GM19467 (cell line): ENCODE measurements around the gene PCDHGA3.
"Not testable (repeated sequence)": the region's sequence is repeated elsewhere in the genome, so short reads cannot be mapped to it uniquely, and the experiment has no call there.

ENCODE experiments used
- ATAC-seq: cut with Tn5 transposase; IDR thresholded peaks from one replicate; pipeline ENCODE4 v1.9.1; 2021; ENCODE audit warnings: mild to moderate bottlenecking, moderate library complexity; ENCODE audit not compliant: unreplicated experiment

PCDHGA3 gene

DNA sequence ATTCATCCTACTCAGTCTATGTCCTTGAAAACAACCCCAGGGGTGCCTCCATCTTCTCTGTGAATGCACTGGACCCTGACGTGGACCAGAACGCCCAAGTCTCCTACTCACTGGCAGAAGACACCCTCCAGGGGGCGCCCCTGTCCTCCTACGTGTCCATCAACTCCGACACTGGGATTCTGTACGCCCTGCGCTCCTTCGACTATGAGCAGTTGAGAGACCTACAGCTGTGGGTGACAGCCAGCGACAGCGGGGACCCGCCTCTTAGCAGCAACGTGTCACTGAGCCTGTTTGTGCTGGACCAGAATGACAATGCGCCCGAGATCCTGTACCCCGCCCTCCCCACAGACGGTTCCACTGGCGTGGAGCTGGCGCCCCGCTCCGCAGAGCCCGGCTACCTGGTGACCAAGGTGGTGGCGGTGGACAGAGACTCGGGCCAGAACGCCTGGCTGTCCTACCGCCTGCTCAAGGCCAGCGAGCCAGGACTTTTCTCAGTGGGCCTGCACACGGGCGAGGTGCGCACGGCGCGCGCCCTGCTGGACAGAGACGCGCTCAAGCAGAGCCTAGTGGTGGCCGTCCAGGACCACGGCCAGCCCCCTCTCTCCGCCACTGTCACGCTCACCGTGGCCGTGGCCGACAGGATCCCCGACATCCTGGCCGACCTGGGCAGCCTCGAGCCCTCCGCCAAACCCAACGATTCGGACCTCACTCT is 32.0 kb downstream of the PCDHGA3 start:
- ATAC-seq, result not testable (repeated sequence)

DNA sequence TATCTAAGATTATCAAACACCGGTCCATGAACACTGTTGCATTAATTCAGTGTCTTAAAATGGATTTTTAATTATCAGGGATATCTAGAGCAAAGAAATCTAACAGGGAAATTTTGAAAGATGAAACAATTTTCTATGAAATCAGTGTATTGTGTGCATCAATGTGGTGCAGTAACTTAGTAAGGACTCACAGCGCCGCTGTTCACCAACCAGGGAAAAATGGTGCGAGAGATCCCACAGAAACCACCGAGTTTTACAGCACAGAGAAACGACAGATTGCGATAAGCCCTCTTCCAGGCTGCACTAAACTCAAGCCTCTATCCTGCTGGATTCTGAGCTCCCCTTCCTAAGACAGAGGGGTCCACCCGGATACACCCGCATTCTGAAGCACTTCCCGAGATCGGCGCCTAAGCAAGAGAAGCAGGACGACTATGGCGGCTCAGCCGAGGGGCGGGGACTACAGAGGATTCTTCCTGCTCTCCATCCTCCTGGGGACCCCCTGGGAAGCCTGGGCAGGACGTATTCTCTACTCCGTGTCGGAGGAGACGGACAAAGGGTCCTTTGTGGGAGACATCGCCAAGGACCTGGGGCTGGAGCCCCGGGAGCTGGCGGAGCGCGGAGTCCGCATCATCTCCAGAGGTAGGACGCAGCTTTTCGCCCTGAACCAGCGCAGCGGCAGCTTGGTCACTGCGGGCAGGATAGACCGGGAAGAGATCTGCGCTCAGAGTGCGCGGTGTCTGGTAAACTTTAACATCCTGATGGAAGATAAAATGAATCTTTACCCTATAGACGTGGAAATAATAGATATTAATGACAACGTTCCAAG is 39.1 kb downstream of the PCDHGA3 start, which contains the start of gene PCDHGA7:
TSS of gene PCDHGA7 (plus strand) at position 274 of the 826 bp plus-strand sequence. CDS start at position 432, 158 bp downstream.
- no peak for ATAC-seq

DNA sequence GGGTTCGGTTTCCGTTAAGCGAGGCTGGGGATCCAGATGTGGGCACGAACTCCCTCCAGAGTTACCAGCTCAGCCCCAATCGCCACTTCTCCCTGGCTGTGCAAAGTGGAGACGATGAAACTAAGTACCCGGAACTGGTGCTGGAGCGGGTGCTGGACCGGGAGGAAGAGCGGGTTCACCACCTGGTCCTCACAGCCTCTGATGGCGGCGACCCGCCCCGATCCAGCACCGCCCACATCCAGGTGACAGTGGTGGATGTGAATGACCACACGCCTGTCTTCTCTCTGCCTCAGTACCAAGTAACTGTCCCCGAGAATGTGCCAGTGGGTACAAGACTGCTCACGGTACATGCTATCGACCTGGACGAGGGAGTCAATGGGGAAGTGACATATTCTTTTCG is 39.7 kb downstream of the PCDHGA3 start:
- no peak for ATAC-seq

DNA sequence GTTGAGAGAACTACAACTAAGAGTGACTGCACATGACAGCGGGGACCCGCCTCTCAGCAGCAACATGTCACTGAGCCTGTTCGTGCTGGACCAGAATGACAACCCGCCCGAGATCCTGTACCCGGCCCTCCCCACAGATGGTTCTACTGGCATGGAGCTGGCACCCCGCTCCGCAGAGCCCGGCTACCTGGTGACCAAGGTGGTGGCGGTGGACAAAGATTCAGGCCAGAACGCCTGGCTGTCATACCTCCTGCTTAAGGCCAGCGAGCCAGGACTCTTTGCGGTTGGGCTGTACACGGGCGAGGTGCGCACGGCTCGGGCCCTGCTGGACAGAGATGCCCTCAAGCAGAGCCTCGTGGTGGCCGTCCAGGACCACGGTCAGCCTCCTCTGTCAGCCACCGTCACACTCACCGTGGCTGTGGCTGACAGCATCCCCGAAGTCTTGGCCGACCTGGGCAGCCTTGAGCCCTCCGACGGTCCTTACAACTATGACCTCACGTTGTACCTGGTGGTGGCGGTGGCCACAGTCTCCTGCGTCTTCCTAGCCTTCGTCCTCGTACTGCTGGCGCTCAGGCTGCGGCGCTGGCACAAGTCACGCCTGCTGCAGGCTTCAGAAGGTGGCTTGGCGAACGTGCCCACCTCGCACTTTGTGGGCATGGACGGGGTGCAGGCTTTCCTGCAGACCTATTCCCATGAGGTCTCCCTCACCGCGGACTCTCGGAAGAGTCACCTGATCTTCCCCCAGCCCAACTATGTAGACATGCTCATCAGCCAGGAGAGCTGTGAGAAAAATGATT is 41.0 kb downstream of the PCDHGA3 start:
- ATAC-seq, result no peak

DNA sequence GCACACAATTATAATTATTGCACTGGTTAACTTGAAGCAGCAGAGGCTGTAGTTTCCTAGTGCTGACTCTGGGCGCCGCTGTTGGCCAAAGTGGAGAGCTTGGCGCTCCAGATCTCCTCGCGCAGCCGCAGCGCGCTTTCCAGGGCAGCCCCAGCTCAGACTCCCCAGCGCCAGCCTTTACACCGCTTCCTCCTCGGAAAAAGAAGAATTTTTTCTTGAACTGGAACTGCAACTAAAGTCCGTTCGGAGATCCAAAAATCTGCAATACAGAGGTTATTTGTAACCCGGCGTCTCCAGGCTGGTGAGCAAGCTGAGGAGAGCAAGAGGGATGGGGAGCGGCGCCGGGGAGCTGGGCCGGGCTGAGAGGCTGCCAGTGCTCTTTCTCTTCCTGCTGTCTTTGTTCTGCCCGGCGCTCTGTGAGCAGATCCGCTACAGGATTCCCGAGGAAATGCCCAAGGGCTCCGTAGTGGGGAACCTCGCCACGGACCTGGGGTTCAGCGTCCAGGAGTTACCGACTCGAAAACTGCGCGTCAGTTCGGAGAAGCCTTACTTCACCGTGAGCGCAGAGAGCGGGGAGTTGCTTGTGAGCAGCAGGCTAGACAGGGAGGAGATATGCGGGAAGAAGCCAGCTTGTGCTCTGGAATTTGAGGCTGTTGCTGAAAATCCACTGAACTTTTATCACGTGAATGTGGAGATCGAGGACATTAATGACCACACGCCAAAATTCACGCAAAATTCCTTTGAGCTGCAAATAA is 44.1 kb downstream of the PCDHGA3 start, which contains the start of gene PCDHGB4:
TSS of gene PCDHGB4 (plus strand) at position 142 of the 755 bp plus-strand sequence. CDS start at position 329, 187 bp downstream.
- not testable (repeated sequence) for ATAC-seq

DNA sequence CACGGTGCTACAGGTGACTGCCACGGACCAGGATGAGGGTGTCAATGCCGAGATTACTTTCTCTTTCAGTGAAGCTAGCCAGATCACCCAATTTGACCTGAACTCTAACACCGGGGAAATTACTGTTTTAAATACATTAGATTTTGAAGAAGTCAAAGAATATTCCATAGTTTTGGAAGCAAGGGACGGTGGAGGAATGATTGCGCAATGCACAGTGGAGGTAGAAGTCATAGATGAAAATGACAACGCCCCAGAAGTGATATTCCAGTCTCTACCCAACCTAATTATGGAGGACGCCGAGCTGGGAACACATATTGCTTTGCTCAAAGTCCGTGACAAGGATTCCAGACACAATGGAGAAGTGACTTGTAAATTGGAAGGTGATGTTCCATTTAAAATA is 45.0 kb downstream of the PCDHGA3 start:
- no peak for ATAC-seq

DNA sequence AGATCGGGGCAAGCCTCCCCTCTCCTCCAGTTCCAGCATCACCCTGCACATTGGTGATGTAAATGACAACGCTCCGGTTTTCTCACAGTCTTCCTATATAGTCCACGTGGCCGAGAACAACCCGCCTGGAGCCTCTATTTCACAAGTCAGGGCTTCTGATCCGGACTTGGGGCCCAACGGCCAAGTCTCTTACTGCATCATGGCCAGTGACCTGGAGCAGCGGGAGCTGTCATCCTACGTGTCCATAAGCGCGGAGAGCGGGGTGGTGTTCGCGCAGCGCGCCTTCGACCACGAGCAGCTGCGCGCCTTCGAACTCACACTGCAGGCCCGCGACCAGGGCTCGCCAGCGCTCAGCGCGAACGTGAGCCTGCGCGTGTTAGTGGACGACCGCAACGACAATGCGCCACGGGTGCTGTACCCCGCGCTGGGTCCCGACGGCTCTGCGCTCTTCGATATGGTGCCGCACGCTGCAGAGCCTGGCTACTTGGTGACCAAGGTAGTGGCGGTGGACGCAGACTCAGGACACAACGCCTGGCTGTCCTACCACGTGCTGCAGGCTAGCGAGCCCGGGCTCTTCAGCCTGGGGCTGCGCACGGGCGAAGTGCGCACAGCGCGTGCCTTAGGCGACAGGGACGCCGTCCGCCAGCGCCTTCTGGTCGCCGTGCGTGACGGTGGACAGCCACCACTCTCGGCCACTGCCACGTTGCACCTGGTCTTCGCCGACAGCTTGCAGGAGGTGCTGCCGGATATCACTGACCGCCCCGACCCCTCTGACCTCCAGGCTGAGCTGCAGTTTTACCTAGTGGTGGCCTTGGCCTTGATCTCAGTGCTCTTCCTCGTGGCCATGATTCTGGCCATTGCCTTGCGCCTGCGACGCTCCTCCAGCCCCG is 45.8 kb downstream of the PCDHGA3 start:
- ATAC-seq, result no peak

DNA sequence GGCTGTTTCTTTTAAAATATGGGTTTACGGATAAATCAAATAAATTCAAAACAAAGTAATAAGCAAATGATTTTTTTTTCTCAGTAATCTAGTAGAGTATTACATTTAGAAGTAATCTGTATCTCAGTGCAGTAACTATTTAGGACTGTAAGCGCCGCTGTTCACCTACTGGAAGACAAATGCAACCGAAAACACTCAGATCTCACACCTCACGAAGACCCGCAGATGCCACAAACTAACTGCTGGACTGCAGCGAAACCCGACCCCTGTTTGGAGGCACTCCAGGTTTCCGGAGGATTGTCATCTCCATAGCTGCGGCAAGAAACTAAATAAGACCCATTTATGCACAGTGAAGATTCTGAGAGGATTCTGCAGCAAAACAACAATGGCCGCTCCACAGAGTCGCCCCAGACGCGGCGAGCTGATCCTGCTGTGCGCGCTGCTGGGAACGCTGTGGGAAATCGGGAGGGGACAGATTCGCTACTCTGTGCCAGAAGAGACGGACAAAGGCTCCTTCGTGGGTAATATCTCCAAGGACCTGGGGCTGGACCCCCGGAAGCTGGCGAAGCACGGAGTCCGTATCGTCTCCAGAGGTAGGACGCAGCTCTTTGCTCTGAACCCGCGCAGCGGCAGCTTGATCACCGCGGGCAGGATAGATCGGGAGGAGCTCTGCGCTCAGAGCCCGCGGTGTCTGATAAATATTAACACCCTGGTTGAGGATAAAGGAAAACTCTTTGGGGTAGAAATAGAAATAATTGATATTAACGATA is 49.0 kb downstream of the PCDHGA3 start, which contains the start of gene PCDHGA8:
TSS of gene PCDHGA8 (plus strand) at position 205 of the 770 bp plus-strand sequence. CDS start at position 386, 181 bp downstream.
- no peak for ATAC-seq

DNA sequence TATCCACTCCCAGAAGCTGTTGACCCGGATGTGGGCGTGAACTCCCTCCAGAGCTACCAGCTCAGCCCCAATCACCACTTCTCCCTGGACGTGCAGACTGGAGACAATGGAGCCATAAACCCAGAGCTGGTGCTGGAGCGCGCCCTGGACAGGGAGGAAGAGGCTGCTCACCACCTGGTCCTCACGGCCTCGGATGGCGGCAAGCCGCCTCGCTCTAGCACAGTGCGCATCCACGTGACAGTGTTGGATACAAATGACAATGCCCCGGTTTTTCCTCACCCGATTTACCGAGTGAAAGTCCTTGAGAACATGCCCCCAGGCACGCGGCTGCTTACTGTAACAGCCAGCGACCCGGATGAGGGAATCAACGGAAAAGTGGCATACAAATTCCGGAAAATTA is 49.6 kb downstream of the PCDHGA3 start:
- ATAC-seq, result no peak

DNA sequence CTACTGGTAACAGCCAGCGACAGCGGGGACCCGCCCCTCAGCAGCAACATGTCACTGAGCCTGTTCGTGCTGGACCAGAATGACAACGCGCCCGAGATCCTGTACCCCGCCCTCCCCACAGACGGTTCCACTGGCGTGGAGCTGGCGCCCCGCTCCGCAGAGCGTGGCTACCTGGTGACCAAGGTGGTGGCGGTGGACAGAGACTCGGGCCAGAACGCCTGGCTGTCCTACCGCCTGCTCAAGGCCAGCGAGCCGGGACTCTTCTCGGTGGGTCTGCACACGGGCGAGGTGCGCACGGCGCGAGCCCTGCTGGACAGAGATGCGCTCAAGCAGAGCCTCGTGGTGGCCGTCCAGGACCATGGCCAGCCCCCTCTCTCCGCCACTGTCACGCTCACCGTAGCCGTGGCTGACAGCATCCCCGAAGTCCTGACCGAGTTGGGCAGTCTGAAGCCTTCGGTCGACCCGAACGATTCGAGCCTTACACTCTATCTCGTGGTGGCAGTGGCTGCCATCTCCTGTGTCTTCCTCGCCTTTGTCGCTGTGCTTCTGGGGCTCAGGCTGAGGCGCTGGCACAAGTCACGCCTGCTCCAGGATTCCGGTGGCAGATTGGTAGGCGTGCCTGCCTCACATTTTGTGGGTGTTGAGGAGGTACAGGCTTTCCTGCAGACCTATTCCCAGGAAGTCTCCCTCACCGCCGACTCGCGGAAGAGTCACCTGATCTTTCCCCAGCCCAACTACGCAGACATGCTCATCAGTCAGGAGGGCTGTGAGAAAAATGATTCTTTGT is 51.0 kb downstream of the PCDHGA3 start:
- ATAC-seq, result not testable (repeated sequence)
